Suppressor macrophage treated with lipopolysaccharide for 1 hour (primary cell): ENCODE data around the gene SORCS1.
A peak's percentile ranks its signal among the peaks of the same experiment; 100 is the strongest.

Experiments
- DNase-seq, 3 donors: peaks; one replicate each; pipeline ENCODE4 v3.0.0-alpha.2; 2020 to 2022

The SORCS1 gene

DNA sequence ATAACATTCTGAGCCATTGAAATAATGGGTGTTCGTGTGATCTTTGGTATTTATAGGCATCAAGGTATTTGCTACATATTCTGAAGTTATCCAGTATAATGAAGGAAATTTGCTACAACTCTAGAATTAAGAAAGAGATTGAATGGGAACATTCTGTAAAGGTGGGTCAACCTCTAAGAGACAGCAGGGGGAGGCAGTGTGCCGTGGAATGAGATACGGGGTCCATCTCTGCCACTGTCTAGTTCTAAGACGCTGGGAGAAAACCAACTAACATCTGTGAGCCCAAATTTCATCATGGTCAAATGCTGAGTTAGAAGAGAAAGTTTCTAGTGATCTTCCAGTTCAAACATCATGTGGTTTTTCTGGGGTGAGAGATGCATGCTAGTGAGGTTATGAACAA is 368.9 kb downstream of the SORCS1 start:
- DNase-seq: peak; percentile 67 to 79 (median 73)

DNA sequence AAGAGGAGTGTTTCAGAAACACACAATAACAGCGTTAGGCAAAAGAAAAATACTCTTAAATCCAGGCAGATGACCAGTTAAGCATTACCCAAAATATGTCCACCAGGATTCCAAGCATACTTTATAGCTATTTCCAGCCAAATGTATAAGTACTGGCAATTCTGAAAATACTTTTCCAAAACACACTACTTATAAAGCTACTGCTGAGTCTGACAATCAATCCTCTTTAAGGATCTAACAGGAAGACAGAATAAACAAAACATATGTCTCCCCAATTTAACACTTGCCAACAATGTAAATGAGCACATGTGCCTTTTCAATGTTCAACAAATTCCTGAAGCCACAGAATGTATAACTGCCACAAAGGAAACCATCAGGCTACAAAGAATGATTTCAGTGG is 370.9 kb downstream of the SORCS1 start:
- DNase-seq: no peak

- no peak for DNase-seq
Measured at GRCh38 chr10:106789623-106790022, 374.9 kb downstream of the SORCS1 start.

GRCh38 chr10:106788982-106789381 is 375.5 kb downstream of the SORCS1 start:
- no peak for DNase-seq

GRCh38 chr10:106785528-106785927 is 379.0 kb downstream of the SORCS1 start:
- no peak for DNase-seq

DNA sequence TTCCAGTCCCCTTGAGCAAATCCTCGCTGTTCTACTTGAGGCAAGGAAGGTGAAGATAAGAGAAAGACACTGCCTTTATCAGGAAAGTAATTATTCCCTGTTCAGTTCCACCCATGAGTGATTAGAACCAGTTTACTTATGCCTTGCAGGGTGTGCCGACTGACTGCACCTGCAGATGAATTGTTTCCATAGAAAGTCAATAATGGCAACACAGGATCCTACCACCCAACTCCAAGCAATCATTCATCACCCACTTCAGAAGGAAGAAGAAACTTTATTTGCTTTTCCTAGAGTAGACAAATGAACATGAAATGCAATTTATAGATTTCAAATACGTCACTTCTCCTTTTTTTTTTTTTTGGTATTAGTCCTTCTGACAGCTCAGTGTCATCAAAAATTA is 383.9 kb downstream of the SORCS1 start:
- DNase-seq: no peak

DNA sequence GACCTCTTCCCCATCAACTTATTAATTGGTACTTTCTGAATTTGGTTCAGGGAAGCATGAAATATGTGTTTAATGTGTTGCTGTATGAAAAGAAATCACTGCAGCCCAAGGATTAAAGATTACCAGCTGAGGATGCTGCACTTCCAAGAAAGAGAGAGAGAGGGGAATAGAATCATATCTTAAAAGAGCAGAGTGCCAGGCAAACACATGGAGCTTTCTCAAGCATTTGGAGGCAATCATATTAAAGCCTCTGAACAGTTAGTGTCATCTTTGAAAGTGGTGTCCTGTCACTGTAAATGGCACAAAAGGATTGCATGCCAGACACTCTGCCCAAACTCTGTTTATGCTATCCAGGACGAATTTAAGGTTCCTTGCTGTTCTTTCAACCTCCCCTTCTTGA is 386.7 kb downstream of the SORCS1 start:
- DNase-seq: no peak

GRCh38 chr10:106775127-106775526 is 389.4 kb downstream of the SORCS1 start:
- DNase-seq: no peak

DNA sequence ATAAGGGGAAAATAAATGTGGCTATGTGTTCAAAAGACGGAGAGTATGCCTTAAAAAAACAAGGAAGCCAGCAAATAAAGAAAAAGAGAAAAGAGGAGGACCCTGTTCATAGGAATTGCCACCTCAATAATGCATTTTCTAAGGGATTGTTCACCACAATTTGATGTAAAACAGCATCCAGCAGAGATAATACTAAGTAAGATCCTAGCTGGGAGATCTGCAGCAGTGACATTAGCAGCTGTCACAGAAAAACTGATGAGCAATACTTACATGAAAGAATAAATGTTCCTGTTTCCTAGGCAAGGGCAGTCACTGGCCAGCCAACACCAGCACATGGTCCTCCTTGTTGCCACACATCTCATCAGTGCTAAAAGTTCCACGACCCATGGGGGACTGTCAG is 391.5 kb downstream of the SORCS1 start:
- DNase-seq: no peak

GRCh38 chr10:106771154-106771553 is 393.4 kb downstream of the SORCS1 start:
- no peak for DNase-seq

GRCh38 chr10:106768204-106768603 is 396.3 kb downstream of the SORCS1 start:
- DNase-seq: no peak

- DNase-seq: no peak
Measured at GRCh38 chr10:106765928-106766327, 398.6 kb downstream of the SORCS1 start.

DNA sequence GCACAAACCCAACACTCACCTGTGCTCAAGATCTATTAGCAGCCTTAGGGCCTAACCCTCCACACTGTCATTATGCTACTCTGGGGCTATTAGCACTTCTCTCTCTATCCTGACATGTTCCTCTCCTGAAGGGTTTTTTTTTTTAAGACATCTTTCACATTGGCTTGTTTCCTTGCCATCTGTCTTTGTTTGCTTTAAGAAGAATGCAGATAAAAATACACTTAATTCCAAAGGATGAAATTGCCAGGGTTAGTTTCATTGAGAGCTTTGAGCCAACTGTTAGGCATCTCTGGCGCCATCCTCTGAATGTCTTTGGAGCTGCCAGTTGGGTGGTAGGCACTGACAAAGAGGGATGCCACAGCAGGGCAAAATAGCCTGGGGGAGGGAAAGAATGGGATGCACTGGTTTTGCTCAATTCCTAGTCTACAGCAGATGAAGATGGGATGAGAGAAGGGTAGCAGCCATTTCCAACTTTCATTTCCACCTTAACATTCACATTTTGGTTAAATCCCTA is 399.2 kb downstream of the SORCS1 start:
- DNase-seq: no peak

- no peak for DNase-seq
Measured at GRCh38 chr10:106764360-106764759, 400.1 kb downstream of the SORCS1 start.

GRCh38 chr10:106761906-106762305 is 402.6 kb downstream of the SORCS1 start:
- DNase-seq: no peak

DNA sequence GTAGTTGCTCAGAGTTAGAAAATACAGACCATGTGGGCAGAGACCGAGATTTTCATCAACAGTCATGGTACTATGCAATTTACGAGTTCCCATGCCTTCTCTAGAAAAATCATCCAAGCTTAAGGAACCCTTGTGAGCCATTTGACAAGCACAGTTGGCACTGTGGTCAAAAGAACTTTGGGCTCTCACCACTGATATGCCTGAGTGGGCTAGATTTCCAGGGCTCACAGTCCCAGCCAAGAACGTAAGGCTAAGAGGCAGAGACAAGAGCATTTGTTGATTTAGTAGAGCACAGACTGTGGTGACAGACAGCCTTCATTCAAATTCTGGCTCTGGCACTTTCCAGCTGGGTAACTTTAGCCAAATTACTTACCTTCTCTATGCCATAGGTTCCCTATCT is 407.0 kb downstream of the SORCS1 start:
- no peak for DNase-seq

- DNase-seq: no peak
Measured at GRCh38 chr10:106751091-106751490, 413.4 kb downstream of the SORCS1 start.

- no peak for DNase-seq
Measured at GRCh38 chr10:106746868-106747267, 417.6 kb downstream of the SORCS1 start.

GRCh38 chr10:106741006-106741530 is 423.4 kb downstream of the SORCS1 start:
- no peak for DNase-seq

DNA sequence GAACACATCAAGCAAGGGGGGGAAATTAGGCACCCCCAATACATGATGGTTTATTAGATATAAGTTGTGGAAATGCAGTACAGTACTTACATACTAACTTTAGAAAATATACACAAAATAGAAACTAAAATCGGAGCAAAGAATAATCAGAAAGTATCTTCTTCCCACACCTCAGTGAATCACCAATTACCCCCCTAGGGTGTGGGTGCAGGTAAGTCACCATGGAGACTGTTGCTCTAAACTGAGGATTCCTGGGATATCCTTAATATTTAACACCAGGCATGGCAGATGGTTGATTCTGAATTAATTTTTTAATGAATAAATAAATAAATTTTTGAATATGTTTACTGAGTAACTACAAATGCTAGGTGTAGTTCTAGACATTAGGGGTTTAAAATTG is 424.4 kb downstream of the SORCS1 start:
- DNase-seq: no peak

- DNase-seq: no peak
Measured at GRCh38 chr10:106734220-106734619, 430.3 kb downstream of the SORCS1 start.

- no peak for DNase-seq
Measured at GRCh38 chr10:106728232-106728631, 436.3 kb downstream of the SORCS1 start.

GRCh38 chr10:106727170-106727569 is 437.3 kb downstream of the SORCS1 start:
- DNase-seq: no peak

- DNase-seq: no peak
Measured at GRCh38 chr10:106722524-106722923, 442.0 kb downstream of the SORCS1 start.

DNA sequence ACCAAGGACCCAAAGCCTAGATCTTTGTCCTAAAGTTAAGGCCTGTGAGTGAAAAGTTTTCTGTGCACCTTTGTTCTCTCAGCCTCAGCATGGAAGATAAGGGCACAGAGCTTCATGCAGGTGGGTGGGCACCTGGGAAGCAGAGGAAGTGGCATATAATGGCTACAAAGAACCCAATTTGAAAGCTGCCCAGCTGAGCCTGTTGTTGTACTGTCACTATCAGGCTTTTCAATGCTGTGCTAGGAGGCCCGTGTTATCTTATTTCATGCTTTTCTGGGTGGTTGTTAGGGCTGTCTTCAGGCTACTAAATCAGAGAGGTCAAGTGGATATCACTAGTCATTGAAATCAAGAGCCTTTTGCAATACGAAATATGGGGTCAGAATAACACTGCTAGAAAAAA is 443.8 kb downstream of the SORCS1 start:
- no peak for DNase-seq

GRCh38 chr10:106716381-106716780 is 448.1 kb downstream of the SORCS1 start:
- no peak for DNase-seq
